GM21825 (cell line): ENCODE measurements around the gene CCDC14.
"Not testable (repeated sequence)": the region's sequence is repeated elsewhere in the genome, so short reads cannot be mapped to it uniquely, and the experiment has no call there.

Source experiments
- ATAC-seq: cut with Tn5 transposase; IDR thresholded peaks from one replicate; pipeline ENCODE4 v1.9.1; 2021; ENCODE audit warnings: mild to moderate bottlenecking, moderate library complexity; ENCODE audit not compliant: unreplicated experiment

Gene CCDC14

GRCh38 chr3:123914829-123915228 is 46.2 kb downstream of the CCDC14 start:
- no peak for ATAC-seq

- ATAC-seq = no peak
Measured at GRCh38 chr3:123909785-123910184, 51.2 kb downstream of the CCDC14 start.

DNA sequence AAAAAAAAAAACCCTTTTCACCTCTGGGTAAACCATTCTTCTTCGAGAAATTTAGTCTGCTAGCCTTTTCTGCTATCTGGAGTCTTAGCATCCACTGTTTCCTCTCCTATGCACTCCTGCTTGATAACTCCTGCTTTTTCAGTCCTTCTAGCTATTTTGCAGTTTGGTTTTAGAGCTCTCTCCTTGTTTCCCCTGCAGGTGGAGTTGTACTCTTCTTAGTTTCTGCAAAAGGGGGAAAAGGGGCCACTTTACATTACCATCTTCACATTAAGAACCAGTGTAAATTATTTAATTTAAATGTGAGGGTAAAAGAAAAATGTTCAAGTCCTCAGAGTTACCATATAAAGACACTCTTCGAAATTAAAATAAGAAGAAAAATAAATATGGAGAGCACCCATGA is 53.3 kb downstream of the CCDC14 start:
- no peak for ATAC-seq

GRCh38 chr3:123899300-123899865 is 61.6 kb downstream of the CCDC14 start:
- no peak for ATAC-seq

GRCh38 chr3:123893012-123893411 is 68.0 kb downstream of the CCDC14 start:
- ATAC-seq = no peak

DNA sequence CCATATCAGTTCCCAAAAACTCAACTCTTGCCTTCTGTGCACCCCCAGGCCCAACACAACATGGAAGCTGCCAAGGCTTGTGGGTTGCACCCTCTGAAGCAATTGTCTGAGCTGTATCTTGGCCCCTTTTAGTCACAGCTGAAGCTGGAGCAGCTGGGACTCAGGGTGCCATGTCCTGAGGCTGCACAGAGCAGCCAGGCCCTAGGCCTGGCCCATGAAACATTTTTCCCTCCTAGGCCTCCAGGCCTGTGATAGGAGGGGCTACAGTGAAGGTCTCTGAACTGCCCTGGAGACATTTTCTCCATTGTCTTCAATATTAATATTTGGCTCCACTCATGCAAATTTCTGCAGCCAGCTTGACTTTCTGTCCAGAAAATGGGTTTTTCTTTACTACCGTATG is 68.8 kb downstream of the CCDC14 start:
- no peak for ATAC-seq

DNA sequence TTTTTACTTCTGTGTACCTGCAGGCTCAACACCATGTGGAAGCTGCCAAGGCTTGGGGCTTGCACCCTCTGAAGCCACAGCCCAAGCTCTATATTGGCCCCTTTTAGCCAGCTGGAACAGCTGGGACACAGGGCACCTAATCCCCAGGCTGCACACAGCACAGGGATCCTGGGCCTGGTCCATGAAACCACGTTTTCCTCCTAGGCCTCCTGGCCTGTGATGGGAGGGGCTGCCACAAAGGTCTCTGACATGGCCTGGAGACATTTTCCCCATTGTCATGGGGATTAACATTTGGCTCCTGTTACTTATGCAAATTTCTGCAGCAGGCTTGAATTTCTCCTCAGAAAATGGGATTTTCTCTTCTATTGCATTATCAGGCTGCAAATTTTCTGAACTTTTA is 70.0 kb downstream of the CCDC14 start:
- ATAC-seq = not testable (repeated sequence)

DNA sequence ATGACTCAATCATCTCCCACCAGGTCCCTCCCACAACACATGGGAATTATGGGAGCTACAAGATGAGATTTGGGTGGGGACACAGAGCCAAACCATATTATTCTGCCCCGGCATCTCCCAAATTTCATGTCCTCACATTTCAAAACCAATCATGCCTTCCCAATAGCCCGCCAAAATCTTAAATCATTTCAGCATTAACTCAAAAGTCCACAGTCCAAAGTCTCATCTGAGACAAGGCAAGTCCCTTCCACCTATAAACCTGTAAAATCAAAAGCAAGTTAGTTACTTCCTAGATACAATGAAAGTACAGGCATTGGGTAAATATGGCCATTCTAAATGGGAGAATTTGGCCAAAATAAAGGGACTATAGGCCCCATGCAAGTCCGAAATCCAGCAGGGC is 70.9 kb downstream of the CCDC14 start:
- ATAC-seq = not testable (repeated sequence)

DNA sequence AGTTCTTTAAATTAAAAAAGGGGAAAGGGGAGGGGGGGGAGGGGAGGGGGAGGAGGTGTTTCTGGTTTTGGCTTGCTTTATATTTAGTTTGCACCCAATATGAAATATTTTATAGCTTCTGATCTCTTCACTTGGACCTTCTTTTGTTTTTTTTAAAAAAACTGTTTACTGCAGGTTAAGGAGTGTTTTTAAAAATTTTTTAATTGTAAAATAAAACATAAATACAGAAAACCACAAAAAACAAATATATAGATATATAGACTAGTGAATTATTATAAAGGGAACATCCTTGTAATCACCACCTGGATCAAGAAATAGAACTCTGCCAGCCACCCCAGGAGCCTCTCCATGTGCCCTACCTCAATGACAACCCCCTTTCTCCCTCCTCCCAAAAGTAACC is 76.0 kb downstream of the CCDC14 start:
- ATAC-seq = no peak

DNA sequence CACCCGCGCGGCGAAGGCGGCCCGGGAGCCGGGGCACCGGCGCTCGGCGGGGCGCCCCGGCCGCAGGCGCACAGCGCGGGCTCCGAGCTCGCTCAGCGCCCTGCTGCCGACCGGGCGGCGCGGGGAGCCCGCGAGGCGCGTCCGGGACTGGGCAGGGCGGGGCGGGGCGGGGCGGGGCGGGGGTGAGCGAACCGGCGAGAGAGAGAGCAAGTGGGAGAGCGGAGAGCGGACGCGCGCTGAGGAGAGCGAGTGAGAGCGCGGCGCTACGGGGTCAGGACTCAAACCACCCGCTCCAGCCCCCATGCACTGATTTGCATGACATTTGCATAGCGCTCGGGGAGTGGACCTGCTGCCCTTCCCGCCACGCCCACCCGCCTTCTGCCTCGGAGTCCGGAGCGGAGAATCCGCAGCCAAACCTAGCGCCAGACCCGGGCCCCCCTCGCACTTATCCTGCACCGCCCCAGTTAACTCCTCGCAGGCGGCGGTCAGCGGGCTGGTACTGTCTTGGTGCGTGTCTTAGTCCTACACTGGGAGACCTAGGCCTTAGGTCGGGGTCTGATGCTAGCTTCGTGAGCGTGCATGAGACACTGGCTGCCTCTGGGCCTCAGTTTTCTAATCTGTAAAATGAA is 76.7 kb downstream of the CCDC14 start, which contains the start of gene MYLK:
MYLK (minus strand) TSS at position 130 of the 629 bp plus-strand sequence. CDS start 90,491 bp downstream, outside the sequence.
- ATAC-seq = peak; percentile 66

- ATAC-seq = no peak
Measured at GRCh38 chr3:123883701-123884202, 77.3 kb downstream of the CCDC14 start.

DNA sequence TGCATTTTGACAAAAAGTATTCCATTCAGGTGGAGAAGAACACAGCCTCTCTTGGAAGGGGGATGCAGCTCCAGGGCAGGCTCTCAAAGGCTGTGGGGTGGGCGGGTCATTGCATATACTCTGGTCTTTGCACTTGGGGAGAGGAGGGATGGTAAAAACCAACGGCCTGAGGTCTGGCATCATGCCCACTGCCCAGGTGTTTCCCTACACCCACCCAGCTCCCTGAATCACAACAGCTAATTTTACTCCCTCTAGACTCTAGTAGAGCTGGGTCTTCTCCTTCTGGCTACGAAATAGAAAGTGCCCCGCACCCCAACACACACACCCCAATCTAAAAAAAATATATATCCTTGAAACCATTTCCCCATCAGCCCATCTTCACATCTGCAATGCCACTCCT is 77.9 kb downstream of the CCDC14 start:
- no peak for ATAC-seq

GRCh38 chr3:123881771-123882170 is 79.3 kb downstream of the CCDC14 start:
- no peak for ATAC-seq

DNA sequence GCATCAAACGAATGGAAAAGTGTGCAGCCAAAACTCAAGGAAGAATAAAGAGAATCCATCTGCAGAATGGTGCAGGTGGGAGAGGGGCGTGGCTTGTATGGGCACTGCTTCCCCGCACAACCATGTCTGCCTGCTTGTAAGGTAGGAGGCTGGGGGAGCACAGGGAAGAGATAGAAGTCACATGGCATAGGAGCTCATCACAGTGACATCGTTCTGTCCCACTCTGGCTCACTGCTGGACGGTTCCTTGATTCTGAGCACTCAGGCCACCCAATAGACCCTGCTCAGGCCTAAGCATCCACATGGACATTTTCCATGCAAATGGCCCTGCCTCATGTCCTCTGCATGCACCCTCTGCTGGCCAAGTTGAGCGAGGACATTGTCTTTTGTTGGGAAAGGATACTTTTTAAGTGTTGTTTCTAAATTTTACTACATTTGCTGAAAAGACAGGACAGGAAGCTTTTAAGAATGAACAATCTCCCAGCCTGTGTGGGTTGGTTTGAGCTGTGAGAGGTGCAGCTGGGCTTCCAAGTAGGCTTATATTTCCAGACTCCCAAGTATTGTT is 79.9 kb downstream of the CCDC14 start:
- no peak for ATAC-seq

- ATAC-seq = no peak
Measured at GRCh38 chr3:123878807-123879206, 82.2 kb downstream of the CCDC14 start.

- no peak for ATAC-seq
Measured at GRCh38 chr3:123877965-123878364, 83.1 kb downstream of the CCDC14 start.

DNA sequence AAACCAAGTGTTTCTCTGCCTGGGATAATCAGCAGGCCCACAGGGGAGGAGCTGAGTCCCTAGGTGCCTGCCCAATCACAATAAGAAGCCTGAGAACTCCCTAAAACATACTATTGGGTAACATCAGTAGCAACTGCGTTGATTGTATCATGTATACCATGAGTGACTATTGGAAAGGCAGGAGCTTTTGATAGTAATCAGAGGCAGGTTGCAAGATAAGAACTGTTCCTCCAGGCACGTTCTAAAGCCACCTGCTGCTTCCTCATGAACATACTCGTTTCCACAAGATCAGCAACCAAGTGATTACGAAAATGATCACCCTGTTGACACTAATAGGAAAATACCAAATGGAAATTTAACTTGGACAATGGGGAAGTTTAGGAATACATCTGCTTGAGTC is 83.6 kb downstream of the CCDC14 start:
- no peak for ATAC-seq

DNA sequence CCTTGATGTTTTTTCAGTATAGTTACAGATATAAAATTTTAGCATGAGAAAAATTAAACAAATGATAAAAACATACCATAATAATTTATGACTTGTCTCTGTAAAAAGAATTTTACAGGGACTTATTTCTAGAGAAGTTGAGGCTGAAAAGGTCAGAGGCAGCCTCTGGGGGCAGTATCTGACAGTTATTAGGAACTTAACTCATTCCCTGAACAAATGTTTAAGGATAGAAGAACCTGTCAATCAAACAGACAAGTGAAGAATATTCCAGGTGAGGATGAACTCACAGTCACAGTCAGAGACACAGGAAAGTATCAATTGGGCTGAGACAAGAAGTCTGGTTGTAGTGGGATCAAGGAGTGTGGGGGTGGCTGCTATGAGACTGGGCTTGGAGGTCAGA is 84.2 kb downstream of the CCDC14 start:
- ATAC-seq = no peak

GRCh38 chr3:123872621-123873020 is 88.4 kb downstream of the CCDC14 start:
- ATAC-seq = no peak

- no peak for ATAC-seq
Measured at GRCh38 chr3:123871946-123872345, 89.1 kb downstream of the CCDC14 start.

GRCh38 chr3:123870033-123870432 is 91.0 kb downstream of the CCDC14 start:
- no peak for ATAC-seq

GRCh38 chr3:123869165-123869564 is 91.9 kb downstream of the CCDC14 start:
- no peak for ATAC-seq
